GM12875 (cell line): ENCODE data around the gene KCNQ2.

Experiments used
- H3K4me3 ChIP-seq: one replicate; pipeline ENCODE4 v1.5.1; 2011; ENCODE audit warnings: low read depth, low read length, control low read depth
- TF ChIP-seq, protein P1 (sequence below): IDR thresholded peaks from 2 replicates; pipeline ENCODE4 v1.5.1; 2011; ENCODE audit warnings: low read depth, mild to moderate bottlenecking, control low read depth, inconsistent platforms, low read length, moderate library complexity, borderline replicate concordance; ENCODE audit not compliant: insufficient read depth

Gene KCNQ2

DNA sequence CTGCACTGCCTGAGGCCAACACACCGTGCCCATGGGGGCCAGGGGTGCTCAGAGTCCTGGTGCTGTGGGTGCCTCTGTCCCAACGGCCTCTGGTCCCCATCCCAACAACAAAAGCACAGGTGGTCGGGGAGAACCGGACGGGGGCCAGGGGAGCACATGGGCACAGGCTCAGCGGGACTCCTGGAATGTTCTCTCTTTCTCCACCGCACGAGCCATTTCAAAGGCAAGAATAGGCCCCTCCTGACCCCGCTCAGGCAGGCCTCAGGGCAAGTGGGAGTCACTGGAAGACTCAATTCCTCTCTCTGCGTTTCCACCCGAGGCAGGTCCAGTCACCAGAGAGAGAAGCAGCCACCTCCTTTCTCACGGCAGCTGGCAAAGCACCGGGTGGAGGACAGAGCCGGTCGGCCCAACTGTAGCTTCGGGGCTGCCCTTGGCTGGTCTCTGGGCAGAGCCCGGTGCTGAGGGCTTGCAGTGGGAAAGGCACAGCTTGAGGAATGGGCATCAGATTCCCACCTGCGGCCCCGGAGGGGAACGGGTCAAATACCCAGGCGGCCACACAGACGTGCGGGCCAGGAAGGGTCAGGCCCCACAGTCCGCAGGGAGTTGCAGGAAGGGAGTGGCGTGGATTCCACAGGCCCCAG is 55.2 kb downstream of the KCNQ2 start:
- no peak overlapping the region for H3K4me3 ChIP-seq
- TF ChIP-seq, protein P1, sequence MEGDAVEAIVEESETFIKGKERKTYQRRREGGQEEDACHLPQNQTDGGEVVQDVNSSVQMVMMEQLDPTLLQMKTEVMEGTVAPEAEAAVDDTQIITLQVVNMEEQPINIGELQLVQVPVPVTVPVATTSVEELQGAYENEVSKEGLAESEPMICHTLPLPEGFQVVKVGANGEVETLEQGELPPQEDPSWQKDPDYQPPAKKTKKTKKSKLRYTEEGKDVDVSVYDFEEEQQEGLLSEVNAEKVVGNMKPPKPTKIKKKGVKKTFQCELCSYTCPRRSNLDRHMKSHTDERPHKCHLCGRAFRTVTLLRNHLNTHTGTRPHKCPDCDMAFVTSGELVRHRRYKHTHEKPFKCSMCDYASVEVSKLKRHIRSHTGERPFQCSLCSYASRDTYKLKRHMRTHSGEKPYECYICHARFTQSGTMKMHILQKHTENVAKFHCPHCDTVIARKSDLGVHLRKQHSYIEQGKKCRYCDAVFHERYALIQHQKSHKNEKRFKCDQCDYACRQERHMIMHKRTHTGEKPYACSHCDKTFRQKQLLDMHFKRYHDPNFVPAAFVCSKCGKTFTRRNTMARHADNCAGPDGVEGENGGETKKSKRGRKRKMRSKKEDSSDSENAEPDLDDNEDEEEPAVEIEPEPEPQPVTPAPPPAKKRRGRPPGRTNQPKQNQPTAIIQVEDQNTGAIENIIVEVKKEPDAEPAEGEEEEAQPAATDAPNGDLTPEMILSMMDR: no peak

DNA sequence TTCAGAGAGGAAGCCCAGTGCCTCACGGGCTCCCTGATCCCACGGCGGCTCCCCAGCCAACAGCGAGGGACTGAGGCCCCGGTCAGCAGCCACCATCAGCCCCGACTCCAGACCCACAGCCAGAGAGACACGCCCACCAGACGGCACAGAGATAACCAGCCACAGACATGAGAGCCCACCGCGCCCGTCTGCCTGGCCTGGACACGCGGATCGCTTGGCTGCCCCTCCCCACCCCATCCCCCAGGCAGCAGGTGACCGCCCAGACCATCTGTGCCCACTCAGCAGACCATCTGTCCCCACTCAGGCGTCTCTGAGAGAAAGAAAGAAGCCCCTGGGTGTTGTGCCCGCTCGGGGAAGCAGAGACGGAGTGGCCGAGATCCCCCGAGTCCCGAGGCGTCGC is 55.8 kb downstream of the KCNQ2 start:
- H3K4me3 ChIP-seq: no peak overlapping the region
- TF ChIP-seq, protein P1: no peak

DNA sequence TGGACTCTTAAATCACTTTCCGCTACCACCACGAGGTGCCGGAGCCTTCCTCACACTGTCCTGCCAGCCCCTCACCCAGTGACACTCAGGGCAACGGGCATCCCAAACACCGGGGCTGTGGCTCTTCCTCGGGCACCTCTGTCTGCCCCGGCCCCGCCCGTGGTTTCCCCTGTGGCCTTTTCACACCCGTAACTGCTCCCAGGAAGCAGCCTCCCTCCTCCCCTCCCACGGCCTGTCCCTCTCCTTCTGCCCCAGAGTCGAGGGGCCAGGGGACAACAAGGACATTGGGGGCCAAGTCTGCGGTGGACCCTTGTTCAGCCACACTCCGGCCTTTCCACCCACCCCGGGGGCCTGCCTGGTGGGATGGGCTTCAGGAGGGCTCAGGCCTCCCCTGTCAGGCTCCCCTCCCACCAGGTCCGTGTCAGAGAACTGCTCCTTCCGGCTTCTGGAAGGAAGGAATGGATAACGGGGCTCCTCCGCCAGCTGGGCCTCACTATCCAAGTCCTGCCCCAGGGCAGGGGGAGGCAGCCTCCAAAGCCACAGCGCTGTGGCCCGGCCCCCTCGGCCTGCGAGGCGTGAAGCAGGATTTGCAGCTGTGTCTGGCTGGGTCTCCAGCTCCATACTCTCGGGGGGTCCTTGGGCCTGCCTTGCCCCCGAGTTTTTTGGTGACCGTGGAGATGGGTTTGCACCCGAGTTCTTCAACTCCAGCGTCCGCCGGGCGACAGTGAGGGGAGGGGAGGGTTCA is 56.6 kb downstream of the KCNQ2 start:
- TF ChIP-seq, protein P1: no peak
- no peak overlapping the region for H3K4me3 ChIP-seq

DNA sequence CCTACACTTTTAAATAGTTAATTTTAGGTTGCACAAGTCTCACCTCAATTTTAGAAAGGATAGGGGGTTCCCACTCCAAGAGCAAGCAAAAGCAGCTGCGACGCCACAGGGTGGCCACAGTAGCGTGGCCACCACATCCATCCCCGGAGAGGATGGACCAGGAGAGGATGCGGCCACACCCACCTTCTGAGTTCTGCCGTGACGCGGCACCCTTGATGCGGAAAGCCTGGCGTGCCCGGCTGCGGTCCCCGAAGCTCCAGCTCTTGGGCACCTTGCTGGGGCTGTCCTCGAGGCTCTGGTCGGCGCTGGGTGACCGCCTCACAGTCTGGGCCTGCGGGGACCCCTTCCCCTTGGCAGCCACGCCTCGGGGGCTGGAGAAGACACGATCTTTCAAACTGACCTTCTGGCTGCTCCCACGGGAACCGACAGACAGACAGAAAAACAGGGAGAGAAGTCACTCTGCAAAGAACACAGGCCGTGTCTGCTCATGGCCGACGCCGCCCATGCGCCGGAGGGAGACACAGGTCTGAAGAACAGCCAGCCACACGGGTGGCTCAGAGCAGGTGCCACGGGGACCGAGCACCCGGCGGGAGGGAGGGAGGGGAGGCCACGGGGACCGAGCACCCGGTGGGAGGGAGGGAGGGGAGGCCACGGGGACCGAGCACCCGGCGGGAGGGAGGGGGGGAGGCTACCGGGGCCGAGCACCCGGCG is 57.6 kb downstream of the KCNQ2 start:
- H3K4me3 ChIP-seq: no peak overlapping the region

DNA sequence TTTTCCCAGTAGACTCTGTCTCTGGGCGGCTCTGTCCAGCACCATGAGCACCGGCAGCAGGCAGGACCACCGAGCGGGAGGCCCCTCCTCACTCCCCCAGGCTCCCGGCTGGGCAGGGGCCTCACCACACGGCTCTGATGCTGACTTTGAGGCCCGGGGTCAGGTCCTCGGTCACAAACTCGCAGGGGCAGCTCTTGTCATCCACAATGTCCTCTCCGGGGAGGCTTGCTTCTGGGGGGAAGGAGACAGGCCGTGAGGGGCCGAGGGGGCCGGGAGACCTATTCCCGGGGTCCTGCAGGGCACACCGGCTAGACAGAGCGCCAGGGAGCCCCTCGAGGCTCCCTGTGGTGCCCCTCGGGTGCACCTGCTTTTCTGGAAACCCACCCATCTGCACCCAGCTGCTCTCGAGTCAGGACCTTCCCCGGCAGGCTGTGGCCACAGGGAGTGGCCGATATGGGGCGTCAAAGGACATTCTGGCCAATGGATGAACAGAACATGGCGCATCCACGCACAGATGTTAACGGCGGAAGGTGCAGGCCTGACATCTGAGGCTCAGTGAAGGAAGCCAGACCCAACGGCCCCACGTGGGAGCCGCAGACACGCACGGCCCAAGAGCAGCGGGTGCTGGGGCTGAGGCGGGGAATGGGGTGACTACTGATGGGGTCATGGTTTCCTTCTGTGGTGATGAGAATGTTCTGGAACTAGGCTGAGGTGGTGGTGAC is 58.3 kb downstream of the KCNQ2 start:
- H3K4me3 ChIP-seq: no peak overlapping the region
- TF ChIP-seq, protein P1: no peak

More for the DNA sequence above, 57.6 kb downstream of the KCNQ2 start:
- TF ChIP-seq, protein P1: no peak

DNA sequence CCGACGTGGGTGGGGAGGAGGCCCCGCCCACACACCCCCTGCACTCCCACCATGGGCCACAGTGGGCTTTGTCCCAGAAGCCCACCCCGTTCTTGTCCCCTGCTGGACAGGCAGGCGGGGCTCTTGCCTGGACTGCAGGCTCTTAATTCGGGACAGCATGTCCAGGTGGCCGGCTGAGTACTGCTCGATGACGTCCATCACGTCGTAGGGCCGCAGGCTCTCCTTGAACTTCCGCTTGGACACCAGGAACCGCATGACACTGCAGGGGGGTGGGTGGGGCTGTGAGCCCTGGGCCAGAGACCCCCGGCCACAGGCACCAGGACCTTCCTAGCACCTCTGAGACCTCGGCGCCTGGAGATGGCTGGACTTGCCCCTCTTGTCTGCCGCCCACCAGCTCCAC is 59.1 kb downstream of the KCNQ2 start:
- TF ChIP-seq, protein P1: no peak
- H3K4me3 ChIP-seq: no peak overlapping the region
